GM19025 (cell line): ENCODE results near the gene EPHB2.

Experiments
- ATAC-seq: cut with Tn5 transposase; IDR thresholded peaks from one replicate; pipeline ENCODE4 v1.9.1; 2021; ENCODE audit warnings: mild to moderate bottlenecking, low read depth, moderate library complexity; ENCODE audit not compliant: unreplicated experiment

The EPHB2 gene

GRCh38 chr1:22851517-22851916, 140.9 kb downstream of the EPHB2 start:
- ATAC-seq, result no peak

GRCh38 chr1:22852144-22852655, 141.6 kb downstream of the EPHB2 start:
- no peak for ATAC-seq

- ATAC-seq, result no peak
Observed at GRCh38 chr1:22853651-22854185, 143.1 kb downstream of the EPHB2 start.

GRCh38 chr1:22854688-22855565, 144.3 kb downstream of the EPHB2 start:
- no peak for ATAC-seq

DNA sequence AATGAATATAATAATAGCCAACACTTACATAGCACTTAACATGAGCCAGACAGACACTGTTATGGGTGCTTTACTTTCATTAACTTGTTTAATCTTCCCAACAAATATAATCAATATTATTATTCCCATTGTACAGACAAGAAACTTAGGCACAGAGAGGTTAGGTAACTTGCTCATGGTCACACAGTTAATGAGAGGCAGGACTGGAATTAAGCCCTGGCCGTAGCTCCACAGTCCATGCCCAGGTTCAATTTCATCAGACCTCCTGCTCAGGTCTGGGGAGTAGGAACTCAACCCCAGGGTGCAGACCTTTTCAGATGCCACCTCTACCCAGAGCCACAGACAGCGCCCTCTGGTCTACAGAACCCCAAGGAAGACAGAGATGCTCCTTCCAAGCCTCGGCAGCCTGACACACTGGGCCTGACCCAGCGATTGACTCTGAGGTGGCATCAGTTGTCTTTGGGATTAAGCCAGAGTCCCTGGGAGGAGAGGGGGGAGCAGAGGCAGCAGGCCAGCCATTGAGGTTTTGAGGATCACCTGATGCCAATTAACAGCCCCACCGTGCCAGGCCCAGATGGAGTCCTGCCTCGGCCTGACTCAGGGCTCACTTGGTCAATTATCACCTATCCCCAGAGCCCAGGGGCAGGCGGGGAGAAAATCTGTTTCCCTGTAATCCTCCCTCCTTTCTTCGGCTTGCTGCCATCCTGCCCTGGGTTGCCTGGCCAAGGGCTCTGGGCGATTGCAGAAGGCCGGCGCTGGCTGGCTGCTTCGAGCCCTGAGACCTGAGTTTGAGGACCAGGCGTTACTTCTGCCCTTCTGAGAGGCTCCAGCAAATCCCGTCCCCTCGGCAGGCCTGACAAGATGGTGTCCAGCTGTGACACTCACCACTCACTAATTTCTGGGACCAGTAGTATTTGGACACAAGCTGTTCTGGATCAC, 145.3 kb downstream of the EPHB2 start:
- no peak for ATAC-seq

DNA sequence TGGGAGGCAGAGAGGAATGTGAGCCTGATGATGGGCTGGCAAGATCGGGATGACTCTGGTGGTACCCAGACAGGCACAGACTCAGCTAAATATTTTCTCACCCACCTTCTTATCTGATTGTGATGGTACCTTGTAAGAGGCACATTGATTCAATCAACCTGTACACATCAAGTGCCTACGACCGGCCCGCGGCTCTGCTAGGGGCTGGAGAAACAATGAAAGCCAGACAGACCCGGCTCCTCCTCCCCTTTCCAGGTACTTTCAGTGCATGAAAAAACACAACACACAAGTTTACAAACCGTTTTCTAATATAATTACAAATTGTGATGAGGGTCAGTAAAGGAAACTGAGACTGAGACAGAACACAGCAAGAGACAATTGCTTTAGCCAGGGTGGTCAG, 147.0 kb downstream of the EPHB2 start:
- no peak for ATAC-seq

GRCh38 chr1:22860414-22860800, 149.8 kb downstream of the EPHB2 start:
- no peak for ATAC-seq

- ATAC-seq, result no peak
Observed at GRCh38 chr1:22860883-22861385, 150.3 kb downstream of the EPHB2 start.

DNA sequence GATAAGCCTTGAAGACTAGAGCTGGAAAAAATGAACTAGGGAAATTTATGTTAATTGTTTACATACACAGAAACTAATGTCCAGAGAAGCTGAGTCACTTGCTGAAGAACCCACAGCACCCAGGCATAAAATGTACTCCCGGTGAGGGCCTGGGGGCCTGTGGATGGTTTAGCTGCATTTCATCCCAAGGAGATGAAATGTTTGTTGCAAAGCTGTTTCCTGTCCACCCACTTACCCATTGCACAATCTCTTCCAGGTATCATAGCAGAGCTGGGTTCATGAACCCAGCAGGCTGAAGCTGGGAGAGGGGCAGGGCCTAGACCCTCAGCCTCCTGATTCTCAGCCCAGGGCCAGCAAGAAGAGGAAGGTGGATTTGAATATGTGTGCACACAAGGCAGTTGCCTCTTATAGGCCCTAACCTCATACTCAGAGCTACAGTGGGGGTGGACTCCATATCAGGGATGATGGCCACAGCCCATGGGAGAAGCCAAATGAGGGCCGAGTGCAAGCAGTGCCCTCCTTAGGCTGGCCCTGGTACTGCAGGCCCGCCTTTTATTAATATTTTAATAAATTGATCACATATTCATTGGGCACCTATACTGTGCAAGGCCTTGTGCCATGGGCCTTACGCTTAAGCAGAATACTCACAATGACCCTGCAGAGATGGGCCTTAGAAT, 151.3 kb downstream of the EPHB2 start:
- ATAC-seq, result no peak

DNA sequence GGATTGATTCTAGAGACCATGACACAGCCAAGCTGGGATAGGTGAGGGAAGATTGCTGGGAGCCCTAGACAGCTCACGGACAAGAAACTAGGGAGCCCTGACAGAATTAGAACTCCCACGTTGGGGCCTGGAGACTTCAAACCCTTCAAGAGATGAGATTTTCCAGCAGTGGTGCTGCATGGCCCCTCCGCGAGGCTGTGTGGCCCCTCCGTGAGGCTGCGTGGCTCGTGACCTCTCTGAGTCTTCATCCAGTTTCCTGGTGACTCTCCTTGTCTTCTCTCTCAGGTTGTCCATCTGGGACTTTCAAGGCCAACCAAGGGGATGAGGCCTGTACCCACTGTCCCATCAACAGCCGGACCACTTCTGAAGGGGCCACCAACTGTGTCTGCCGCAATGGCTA, 152.1 kb downstream of the EPHB2 start:
- ATAC-seq, result no peak

- ATAC-seq, result no peak
Observed at GRCh38 chr1:22863766-22864165, 153.1 kb downstream of the EPHB2 start.

DNA sequence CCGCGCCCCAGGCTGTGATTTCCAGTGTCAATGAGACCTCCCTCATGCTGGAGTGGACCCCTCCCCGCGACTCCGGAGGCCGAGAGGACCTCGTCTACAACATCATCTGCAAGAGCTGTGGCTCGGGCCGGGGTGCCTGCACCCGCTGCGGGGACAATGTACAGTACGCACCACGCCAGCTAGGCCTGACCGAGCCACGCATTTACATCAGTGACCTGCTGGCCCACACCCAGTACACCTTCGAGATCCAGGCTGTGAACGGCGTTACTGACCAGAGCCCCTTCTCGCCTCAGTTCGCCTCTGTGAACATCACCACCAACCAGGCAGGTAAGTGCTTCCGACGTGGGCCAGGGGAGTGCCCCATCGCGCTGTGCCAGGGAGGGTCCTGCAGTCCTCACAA, 154.2 kb downstream of the EPHB2 start:
- no peak for ATAC-seq

DNA sequence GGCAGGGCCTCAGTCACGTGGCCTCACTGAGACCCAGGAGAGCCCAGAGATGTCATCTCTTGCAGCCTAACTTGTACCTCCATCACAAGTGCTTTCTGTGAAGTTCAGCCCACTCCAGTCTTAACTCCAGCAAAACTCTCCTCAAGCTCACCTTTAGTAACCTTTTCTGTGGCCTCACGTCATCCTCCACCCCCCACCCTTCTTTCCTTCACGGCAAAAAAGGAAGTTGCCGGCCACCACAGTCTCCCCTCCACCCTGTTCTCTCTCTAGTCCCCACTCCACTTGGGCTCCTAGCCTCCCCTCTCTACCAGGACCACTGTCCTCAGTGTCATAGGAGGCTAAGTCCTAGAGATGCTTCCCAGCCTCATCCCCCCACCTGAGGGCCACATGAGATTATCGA, 155.1 kb downstream of the EPHB2 start:
- no peak for ATAC-seq

DNA sequence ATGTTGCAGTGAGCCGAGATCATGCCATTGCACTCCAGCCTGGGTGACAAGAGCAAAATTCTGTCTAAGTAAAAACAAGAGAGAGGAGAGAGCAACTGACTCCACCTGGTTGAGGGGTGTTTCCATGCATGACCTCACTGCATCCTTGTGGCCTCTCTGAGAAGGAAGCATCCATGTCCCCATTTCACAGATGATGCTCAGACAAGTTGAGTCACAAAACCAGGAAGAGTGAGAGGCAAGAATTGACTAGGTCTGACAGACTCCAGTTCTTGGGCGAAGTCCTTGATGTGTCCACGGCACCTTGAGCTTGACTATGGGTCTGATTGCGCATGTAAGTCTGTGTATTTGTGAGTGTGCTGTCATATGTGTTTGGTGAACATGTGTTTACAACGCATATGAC, 156.2 kb downstream of the EPHB2 start:
- ATAC-seq, result no peak

GRCh38 chr1:22868331-22868730, 157.7 kb downstream of the EPHB2 start:
- no peak for ATAC-seq

DNA sequence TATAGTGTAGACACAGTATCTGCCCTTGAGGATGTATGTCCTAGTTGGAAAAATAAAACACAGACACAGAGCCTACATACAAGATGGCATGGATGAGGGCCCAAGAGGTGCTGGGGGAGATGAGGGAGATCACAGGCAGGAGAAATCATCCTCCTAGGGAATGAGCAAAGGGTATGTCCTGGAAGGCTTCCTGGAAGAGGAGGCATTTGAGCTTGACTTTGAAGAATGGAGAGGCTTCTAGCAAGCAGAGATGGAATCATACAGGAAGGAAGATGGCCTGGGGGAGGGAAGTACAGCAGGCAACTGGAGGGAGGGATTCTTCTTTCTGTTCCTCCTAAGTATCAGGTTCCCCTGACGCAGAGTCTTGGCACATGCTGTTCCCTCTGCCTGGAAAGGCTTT, 158.7 kb downstream of the EPHB2 start:
- ATAC-seq, result no peak

- ATAC-seq, result no peak
Observed at GRCh38 chr1:22870201-22870871, 159.7 kb downstream of the EPHB2 start.

- ATAC-seq, result no peak
Observed at GRCh38 chr1:22872981-22873664, 162.5 kb downstream of the EPHB2 start.

DNA sequence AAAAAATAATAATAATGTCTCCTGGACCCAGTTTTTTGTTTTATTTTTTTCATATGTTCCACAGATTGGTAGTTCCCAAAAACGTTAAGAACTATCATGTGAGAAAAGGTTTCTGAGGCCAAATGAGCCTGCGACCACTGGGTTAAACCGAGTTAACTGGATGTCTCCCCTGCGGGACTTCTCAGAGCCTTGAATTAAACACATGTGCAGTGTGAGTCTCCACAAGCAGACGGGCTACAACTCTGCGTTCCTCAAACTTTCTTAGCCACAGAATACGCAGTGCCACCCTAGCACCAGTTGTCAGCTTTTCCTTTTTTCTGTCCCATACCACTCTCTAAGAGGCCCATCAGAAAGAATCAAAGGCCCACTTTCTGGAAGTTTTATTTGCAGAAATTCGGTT, 164.1 kb downstream of the EPHB2 start:
- ATAC-seq, result no peak
